Measurements from ENCODE around the gene TCF25. TPM values are rescaled to one million over a fixed set of nuclear protein-coding genes. Genes with fewer than 3 reads are reported as not detected.
A peak's percentile ranks its signal among the peaks of the same experiment; 100 is the strongest.

The TCF25 gene
- total RNA-seq, 2 experiments from 2014 or later, result 306 to 307 TPM

GRCh38 chr16:89924297-89924924, 51.0 kb downstream of the TCF25 start:
- intact Hi-C loops (cut with DNase I, micrococcal nuclease), result no loop called here
- peaks cover 31% of the 10 kb centered on the region for H3K27me3 Mint-ChIP-seq
- Histone ChIP-seq H3K4me1 (ENCODE audit: insufficient read depth, low read length) (peaks cover 69% of the 10 kb centered on the region), H3K27me3 (ENCODE audit: control insufficient read depth in 1 of 2, insufficient read depth in 2 of 2, low read length in 2 of 2) (peaks cover 65 to 71% of the 10 kb centered on the region in 2 experiments), H3K4me3 (ENCODE audit: low read length) (no peak overlapping the region), H3K36me3 (ENCODE audit: insufficient read depth, low read length) (no peaks in the 10 kb centered on the region), H3K9me3 (ENCODE audit: control insufficient read depth in 1 of 2, insufficient read depth in 1 of 2, low read length in 2 of 2) (peaks cover 0 to 31% of the 10 kb centered on the region in 2 experiments), H3K27ac (ENCODE audit: low read depth in 1 of 2, low read length in 2 of 2) (no peak overlapping the region)
- DNase-seq, result peak in 8 of 14 experiments; percentile 29 to 77 (median 40)
- peaks cover 37% of the 10 kb centered on the region for H3K4me1 Mint-ChIP-seq (ENCODE audit: low read depth)
- CTCF ChIA-PET, result interaction anchor here (1.4 kb wide), 1 partner anchor 63 kb away, joined by 4 read pairs; no protein-coding TSS in a partner anchor
- no peaks in the 10 kb centered on the region for H3K36me3 Mint-ChIP-seq (ENCODE audit: low read depth)
- no peaks in the 10 kb centered on the region for H3K9me3 Mint-ChIP-seq
- TF ChIP-seq, protein P1, sequence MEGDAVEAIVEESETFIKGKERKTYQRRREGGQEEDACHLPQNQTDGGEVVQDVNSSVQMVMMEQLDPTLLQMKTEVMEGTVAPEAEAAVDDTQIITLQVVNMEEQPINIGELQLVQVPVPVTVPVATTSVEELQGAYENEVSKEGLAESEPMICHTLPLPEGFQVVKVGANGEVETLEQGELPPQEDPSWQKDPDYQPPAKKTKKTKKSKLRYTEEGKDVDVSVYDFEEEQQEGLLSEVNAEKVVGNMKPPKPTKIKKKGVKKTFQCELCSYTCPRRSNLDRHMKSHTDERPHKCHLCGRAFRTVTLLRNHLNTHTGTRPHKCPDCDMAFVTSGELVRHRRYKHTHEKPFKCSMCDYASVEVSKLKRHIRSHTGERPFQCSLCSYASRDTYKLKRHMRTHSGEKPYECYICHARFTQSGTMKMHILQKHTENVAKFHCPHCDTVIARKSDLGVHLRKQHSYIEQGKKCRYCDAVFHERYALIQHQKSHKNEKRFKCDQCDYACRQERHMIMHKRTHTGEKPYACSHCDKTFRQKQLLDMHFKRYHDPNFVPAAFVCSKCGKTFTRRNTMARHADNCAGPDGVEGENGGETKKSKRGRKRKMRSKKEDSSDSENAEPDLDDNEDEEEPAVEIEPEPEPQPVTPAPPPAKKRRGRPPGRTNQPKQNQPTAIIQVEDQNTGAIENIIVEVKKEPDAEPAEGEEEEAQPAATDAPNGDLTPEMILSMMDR (IDR thresholded peaks at IDR 0.05), result no peak
- no peak overlapping the region for H3K4me3 Mint-ChIP-seq
- H3K27ac Mint-ChIP-seq, result no peak overlapping the region
- POLR2A ChIA-PET, result no interaction called here
- peak; percentile 53 for ATAC-seq (ENCODE audit: poor library complexity)

GRCh38 chr16:89924925-89925307, 51.5 kb downstream of the TCF25 start:
- ChIA-PET CTCF (interaction anchor here (1.4 kb wide), 1 partner anchor 63 kb away, joined by 4 read pairs; no protein-coding TSS in a partner anchor), POLR2A (no interaction called here)
- no peaks in the 10 kb centered on the region for H3K36me3 Mint-ChIP-seq (ENCODE audit: low read depth)
- ATAC-seq (ENCODE audit: poor library complexity), result no peak
- peak in 1 of 14 experiments; percentile 11 for DNase-seq
- H3K9me3 ChIP-seq (ENCODE audit: control insufficient read depth in 1 of 2, insufficient read depth in 1 of 2, low read length in 2 of 2), result peaks cover 0 to 31% of the 10 kb centered on the region in 2 experiments
- peaks cover 67 to 69% of the 10 kb centered on the region in 2 experiments for H3K27me3 ChIP-seq (ENCODE audit: control insufficient read depth in 1 of 2, insufficient read depth in 2 of 2, low read length in 2 of 2)
- no peaks in the 10 kb centered on the region for H3K9me3 Mint-ChIP-seq
- no peak overlapping the region for H3K4me3 ChIP-seq (ENCODE audit: low read length)
- peaks cover 32% of the 10 kb centered on the region for H3K4me1 Mint-ChIP-seq (ENCODE audit: low read depth)
- no peak overlapping the region for H3K27ac ChIP-seq (ENCODE audit: low read depth in 1 of 2, low read length in 2 of 2)
- peaks cover 64% of the 10 kb centered on the region for H3K4me1 ChIP-seq (ENCODE audit: insufficient read depth, low read length)
- TF ChIP-seq, protein P1 (IDR thresholded peaks at IDR 0.05), result no peak
- no peak overlapping the region for H3K27ac Mint-ChIP-seq
- H3K36me3 ChIP-seq (ENCODE audit: insufficient read depth, low read length), result no peaks in the 10 kb centered on the region
- H3K4me3 Mint-ChIP-seq, result no peak overlapping the region
- intact Hi-C loops (cut with DNase I, micrococcal nuclease), result loop anchor here in 1 of 2 experiments (5.0 kb wide), 1 partner anchor 98 kb away; the partner anchor contains the start of gene SPIRE2
- peaks cover 36% of the 10 kb centered on the region for H3K27me3 Mint-ChIP-seq

DNA sequence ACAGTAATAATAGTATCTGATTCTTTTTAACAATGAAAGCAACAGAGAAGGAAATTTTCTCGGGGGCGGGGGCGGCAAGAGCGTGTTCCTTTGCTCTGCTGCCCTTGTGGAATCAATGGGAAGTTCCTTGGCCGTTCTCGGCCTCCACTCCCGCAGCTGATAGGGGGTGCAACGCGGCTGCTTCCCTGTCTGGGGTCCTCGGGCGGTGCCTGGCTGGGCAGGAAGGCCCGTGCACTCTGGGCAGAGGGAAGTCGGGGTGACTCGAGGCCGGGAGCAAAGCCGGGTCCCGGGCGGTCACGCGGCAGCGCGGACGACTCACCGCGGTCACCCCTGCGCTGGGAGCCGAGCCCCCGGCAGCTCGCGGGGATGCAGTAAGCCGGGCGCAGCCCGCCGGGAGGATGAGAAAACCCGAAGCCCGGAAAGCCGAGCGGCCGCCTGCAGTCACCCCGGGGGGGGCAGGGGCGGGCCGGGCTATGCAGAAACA, 52.2 kb downstream of the TCF25 start:
- intact Hi-C loops (cut with DNase I, micrococcal nuclease), result loop anchor here (1.0 to 5.0 kb wide), 2 partner anchors 23 to 98 kb away; partner anchors contain the start of genes DEF8 (in 1 of the 2) and SPIRE2 (in 1 of the 2)
- ATAC-seq (ENCODE audit: poor library complexity) (no peak), DNase-seq (peak in 1 of 14 experiments; percentile 6)
- peaks cover 69% of the 10 kb centered on the region in 2 experiments for H3K27me3 ChIP-seq (ENCODE audit: control insufficient read depth in 1 of 2, insufficient read depth in 2 of 2, low read length in 2 of 2)
- no peak overlapping the region for H3K27ac ChIP-seq (ENCODE audit: low read depth in 1 of 2, low read length in 2 of 2)
- peaks cover 0 to 31% of the 10 kb centered on the region in 2 experiments for H3K9me3 ChIP-seq (ENCODE audit: control insufficient read depth in 1 of 2, insufficient read depth in 1 of 2, low read length in 2 of 2)
- Mint-ChIP-seq H3K4me3 (no peak overlapping the region), H3K4me1 (ENCODE audit: low read depth) (peaks cover 25% of the 10 kb centered on the region), H3K27me3 (peaks cover 37% of the 10 kb centered on the region), H3K36me3 (ENCODE audit: low read depth) (no peaks in the 10 kb centered on the region), H3K27ac (no peak overlapping the region), H3K9me3 (no peaks in the 10 kb centered on the region)
- ChIA-PET POLR2A (no interaction called here), CTCF (interaction anchor here (1.4 kb wide), 1 partner anchor 64 kb away, joined by 4 read pairs; no protein-coding TSS in a partner anchor)
- H3K4me1 ChIP-seq (ENCODE audit: insufficient read depth, low read length), result peaks cover 56% of the 10 kb centered on the region
- H3K36me3 ChIP-seq (ENCODE audit: insufficient read depth, low read length), result no peaks in the 10 kb centered on the region
- no peak overlapping the region for H3K4me3 ChIP-seq (ENCODE audit: low read length)
- TF ChIP-seq, protein P1 (IDR thresholded peaks at IDR 0.05), result no peak
